GM18873 (cell line): Measurements from ENCODE around the gene SGIP1.
"Not testable (repeated sequence)": the region's sequence is repeated elsewhere in the genome, so short reads cannot be mapped to it uniquely, and the experiment has no call there.

Source experiments
- ATAC-seq: cut with Tn5 transposase; IDR thresholded peaks from one replicate; pipeline ENCODE4 v1.9.1; 2021; ENCODE audit warnings: mild to moderate bottlenecking, moderate library complexity, moderate number of reproducible peaks; ENCODE audit not compliant: unreplicated experiment, low FRiP score

SGIP1 gene

DNA sequence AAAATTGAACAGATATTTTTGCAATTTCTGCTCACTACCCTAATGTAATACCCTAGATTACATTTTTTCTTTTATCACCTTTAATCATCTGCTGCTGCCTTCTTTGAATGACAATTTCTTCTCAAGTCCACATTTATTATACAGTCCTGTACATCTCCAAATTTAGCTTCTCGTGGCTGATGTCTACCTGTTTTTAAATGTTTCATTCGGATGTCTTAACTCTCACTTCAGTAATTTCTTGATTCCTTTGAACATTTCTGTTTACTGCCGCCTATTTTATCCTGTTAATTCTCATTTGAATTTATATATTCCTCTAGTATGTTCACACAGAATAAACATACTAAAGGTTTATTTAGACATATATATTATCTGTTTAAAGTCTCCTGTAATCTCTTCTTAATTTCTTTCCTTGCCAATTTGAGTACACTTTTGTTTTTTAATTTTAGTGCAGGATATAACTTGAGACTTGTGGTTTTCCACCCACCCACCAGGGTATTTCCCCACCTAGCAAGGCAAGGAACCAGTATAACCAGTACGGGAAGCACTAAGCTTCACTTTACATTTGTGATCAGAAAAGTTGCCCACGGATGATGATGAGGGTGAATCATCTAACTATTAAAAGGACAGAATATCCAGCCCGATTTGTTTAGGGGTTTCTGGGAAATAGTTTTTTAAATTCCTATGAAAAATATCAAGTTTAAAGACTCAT is 254.4 kb downstream of the SGIP1 start:
- peak; percentile 62 for ATAC-seq

DNA sequence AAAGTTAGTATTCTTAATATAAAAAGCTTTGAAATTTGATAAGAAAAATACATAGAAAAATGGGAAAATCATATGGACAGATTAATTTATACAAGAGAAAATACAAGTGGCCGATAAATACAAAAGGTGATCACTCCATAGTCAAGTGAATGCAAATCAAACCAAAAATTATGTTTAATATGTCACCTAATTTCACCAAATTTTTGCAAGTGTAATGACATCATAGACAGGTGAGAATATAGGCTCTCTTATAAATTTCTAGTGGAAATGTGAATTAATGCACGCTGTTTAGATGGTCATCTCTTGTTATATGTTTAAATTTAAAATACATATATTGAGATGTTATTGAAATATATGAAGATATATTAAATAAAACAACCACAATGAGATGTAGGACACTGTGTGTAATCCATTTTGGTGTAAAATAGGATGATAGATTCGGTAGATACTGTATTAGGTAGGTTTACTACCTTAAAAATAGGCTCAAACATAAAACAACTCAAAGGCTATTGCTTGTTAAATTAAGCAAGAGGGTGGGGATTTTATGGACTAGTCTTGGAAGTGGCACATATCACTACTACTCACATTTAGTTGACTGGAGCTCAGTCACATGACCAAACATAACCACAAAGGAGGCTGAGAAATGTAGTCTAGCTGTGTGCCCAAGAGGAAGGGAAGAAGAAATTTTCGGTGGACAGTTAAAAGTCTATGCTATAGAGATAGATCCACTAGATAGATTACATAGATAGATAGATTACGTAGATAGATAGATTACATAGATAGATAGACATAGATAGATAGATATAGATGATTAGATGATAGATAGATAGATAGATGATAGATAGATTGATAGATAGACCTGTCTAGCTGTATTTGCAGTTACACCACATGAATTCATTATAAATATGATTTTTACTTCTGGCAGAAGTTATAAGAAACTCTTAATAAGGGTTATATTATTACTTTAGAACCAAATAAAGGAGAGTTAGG is 258.0 kb downstream of the SGIP1 start:
- no peak for ATAC-seq

DNA sequence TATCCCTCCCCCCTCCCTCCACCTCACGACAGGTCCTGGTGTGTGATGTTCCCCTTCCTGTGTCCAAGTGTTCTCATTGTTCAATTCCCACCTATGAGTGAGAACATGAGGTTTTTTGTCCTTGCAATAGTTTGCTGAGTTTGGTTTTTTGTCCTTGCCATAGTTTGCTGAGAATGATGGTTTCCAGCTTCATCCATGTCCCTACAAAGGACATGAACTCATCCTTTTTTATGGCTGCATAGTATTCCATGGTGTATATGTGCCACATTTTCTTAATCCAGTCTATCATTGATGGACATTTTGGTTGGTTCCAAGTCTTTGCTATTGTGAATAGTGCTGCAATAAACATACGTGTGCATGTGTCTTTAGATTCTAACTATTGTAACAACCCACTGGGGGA is 261.9 kb downstream of the SGIP1 start:
- ATAC-seq, result not testable (repeated sequence)
